Activated naive CD8-positive, alpha-beta T cell treated with anti-CD3 and anti-CD28 coated beads, Interleukin-2, amount 10 ng/mL, durations not matched to agents 7 days and 5 days (primary cell): Measurements from ENCODE around the gene NFIX. TPM values are rescaled to one million over a fixed set of nuclear protein-coding genes. Genes with fewer than 3 reads are reported as not detected.

ENCODE experiments used
- ATAC-seq: fragments of 150-1000 bp; cut with Tn5 transposase; one replicate; pipeline ENCODE4 v1.10.0; 2021; ENCODE audit warnings: low read depth, moderate library complexity
- POLR2A ChIA-PET: fragments of 350-600 bp; sonication (Branson Sonifier 250); formaldehyde crosslinking; loops from one replicate; lab custom pipeline; 2021; ENCODE audit warnings: antibody characterized with exemption; lab: Charles Lee
- DNase-seq: peaks from one replicate; pipeline ENCODE4 v3.0.0; 2021
- H3K27ac Mint-ChIP-seq: one replicate; pipeline ENCODE4 v1.8.0; 2022; ENCODE audit warnings: mild to moderate bottlenecking, mixed read lengths
- H3K27me3 Mint-ChIP-seq: one replicate; pipeline ENCODE4 v1.8.0; 2022; ENCODE audit warnings: mild to moderate bottlenecking, moderate library complexity, mixed read lengths
- H3K36me3 Mint-ChIP-seq: one replicate; pipeline ENCODE4 v1.8.0; 2021; ENCODE audit warnings: mild to moderate bottlenecking, mixed read lengths
- H3K4me1 Mint-ChIP-seq: one replicate; pipeline ENCODE4 v1.8.0; 2021; ENCODE audit warnings: mixed read lengths
- H3K4me3 Mint-ChIP-seq: one replicate; pipeline ENCODE4 v1.8.0; 2022; ENCODE audit warnings: mild to moderate bottlenecking, moderate library complexity, mixed read lengths
- H3K9me3 Mint-ChIP-seq: one replicate; pipeline ENCODE4 v1.8.0; 2021; ENCODE audit warnings: mixed read lengths
- total RNA-seq, 2 experiments: library from RNA; stranded (reverse); gene quantifications; one replicate each; pipeline ENCODE4 v1.2.3, GENCODE V29; 2021

The NFIX gene
- total RNA-seq, 2 experiments from 2014 or later = 1.5 to 2.5 TPM

- POLR2A ChIA-PET = interaction anchor here (0.6 kb wide), 1 partner anchor 118 kb away, joined by 4 read pairs; no protein-coding TSS in a partner anchor
- Mint-ChIP-seq H3K4me3 (no peak overlapping the region), H3K27me3 (peaks cover 44% of the 10 kb centered on the region), H3K36me3 (peaks cover under 1% of the 10 kb centered on the region), H3K4me1 (peaks cover 16% of the 10 kb centered on the region), H3K27ac (no peak overlapping the region), H3K9me3 (no peaks in the 10 kb centered on the region)
- DNase-seq (no peak), ATAC-seq (no peak)
Measured at GRCh38 chr19:13094771-13095392, 99.6 kb downstream of the NFIX start.

- peaks cover 2% of the 10 kb centered on the region for H3K9me3 Mint-ChIP-seq
- no peak for ATAC-seq
- H3K36me3 Mint-ChIP-seq = peaks cover 4% of the 10 kb centered on the region
- H3K4me1 Mint-ChIP-seq = peaks cover 21% of the 10 kb centered on the region
- H3K4me3 Mint-ChIP-seq = no peak overlapping the region
- DNase-seq = no peak
- no peak overlapping the region for H3K27ac Mint-ChIP-seq
- POLR2A ChIA-PET = interaction anchor here (0.5 to 0.6 kb wide), 3 partner anchors 70 to 119 kb away, joined by 3 to 4 read pairs (median 3); no protein-coding TSS in a partner anchor
- peaks cover 44% of the 10 kb centered on the region for H3K27me3 Mint-ChIP-seq
Measured at GRCh38 chr19:13095393-13095784, 100.1 kb downstream of the NFIX start.

- peaks cover 22% of the 10 kb centered on the region for H3K4me1 Mint-ChIP-seq
- POLR2A ChIA-PET = interaction anchor here (0.5 to 1.0 kb wide), 4 partner anchors 54 to 350 kb away, joined by 3 to 5 read pairs (median 3); partner anchors contain the start of genes IER2 and STX10
- H3K9me3 Mint-ChIP-seq = peaks cover 2% of the 10 kb centered on the region
- H3K36me3 Mint-ChIP-seq = peaks cover 4% of the 10 kb centered on the region
- DNase-seq (no peak), ATAC-seq (no peak)
- peaks cover 44% of the 10 kb centered on the region for H3K27me3 Mint-ChIP-seq
- H3K27ac Mint-ChIP-seq = peak overlapping the region; percentile 4
- peak overlapping the region; percentile 8 for H3K4me3 Mint-ChIP-seq
Measured at GRCh38 chr19:13095934-13096927, 101.0 kb downstream of the NFIX start.

GRCh38 chr19:13097033-13097462 is 101.8 kb downstream of the NFIX start:
- ATAC-seq = no peak
- Mint-ChIP-seq H3K4me1 (peaks cover 28% of the 10 kb centered on the region), H3K27ac (no peak overlapping the region), H3K4me3 (peak overlapping the region; percentile 4), H3K27me3 (peaks cover 44% of the 10 kb centered on the region), H3K36me3 (peaks cover 4% of the 10 kb centered on the region), H3K9me3 (peaks cover 2% of the 10 kb centered on the region)
- no peak for DNase-seq
- POLR2A ChIA-PET = interaction anchor here (1.0 kb wide), 1 partner anchor 53 kb away, joined by 3 read pairs; the partner anchor contains the start of genes IER2 and STX10

DNA sequence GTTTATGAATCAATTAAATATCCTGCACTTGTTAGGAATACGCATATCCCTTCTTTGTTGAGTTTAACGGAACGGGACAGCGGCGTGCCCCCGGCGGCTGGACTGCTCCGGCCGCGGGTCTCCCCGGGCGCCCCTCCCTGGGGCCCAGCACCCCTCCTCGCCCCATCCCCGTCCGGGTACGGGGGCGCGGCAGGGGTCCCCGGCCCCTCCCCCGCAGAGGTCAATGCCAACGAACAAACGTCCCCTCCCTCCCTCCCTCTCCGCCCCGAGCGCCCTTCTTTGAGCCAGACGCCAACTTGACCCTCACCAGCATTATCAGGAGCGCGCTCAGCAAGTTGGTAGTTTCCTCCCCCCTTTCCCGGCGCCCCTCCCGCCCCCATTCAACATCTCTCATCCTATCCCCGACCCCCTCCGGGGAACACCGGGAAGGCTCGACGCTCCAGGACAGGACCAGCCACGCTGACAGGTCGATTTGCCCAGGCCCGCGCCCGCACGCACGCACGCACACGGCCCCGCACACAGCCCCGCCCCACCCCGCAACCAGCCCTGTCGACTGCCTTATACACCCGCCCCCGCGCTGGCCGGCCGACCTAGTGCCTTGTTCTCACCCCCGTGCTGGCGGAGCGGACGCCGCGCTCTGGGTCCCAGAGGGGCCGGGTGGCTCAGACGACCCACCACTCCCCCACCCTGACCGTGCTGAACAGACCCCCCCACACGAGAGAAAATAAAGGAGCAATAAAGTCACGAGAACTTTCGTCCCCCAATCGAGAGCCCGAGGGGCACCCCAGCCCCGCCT is 102.4 kb downstream of the NFIX start:
- Mint-ChIP-seq H3K4me3 (peak overlapping the region; percentile 22), H3K27ac (no peak overlapping the region), H3K27me3 (peaks cover 44% of the 10 kb centered on the region), H3K9me3 (peaks cover 2% of the 10 kb centered on the region), H3K4me1 (peaks cover 28% of the 10 kb centered on the region), H3K36me3 (peaks cover 4% of the 10 kb centered on the region)
- no peak for DNase-seq
- no peak for ATAC-seq
- POLR2A ChIA-PET = interaction anchor here (1.0 kb wide), 1 partner anchor 53 kb away, joined by 3 read pairs; the partner anchor contains the start of genes IER2 and STX10

GRCh38 chr19:13098277-13099072 is 103.2 kb downstream of the NFIX start:
- H3K27ac Mint-ChIP-seq = peak overlapping the region; percentile 26
- peak overlapping the region; percentile 73 for H3K4me3 Mint-ChIP-seq
- H3K4me1 Mint-ChIP-seq = peaks cover 31% of the 10 kb centered on the region
- no peak for ATAC-seq
- DNase-seq = no peak
- H3K27me3 Mint-ChIP-seq = peaks cover 44% of the 10 kb centered on the region
- H3K36me3 Mint-ChIP-seq = peaks cover 4% of the 10 kb centered on the region
- H3K9me3 Mint-ChIP-seq = peaks cover 2% of the 10 kb centered on the region
- POLR2A ChIA-PET = no interaction called here

GRCh38 chr19:13099073-13099999 is 104.1 kb downstream of the NFIX start:
- Mint-ChIP-seq H3K9me3 (peaks cover 2% of the 10 kb centered on the region), H3K4me3 (peak overlapping the region; percentile 73), H3K36me3 (peaks cover 4% of the 10 kb centered on the region), H3K4me1 (peaks cover 31% of the 10 kb centered on the region), H3K27me3 (peaks cover 40% of the 10 kb centered on the region), H3K27ac (peak overlapping the region; percentile 94)
- ATAC-seq = peak; percentile 57
- peak; percentile 80 for DNase-seq
- POLR2A ChIA-PET = interaction anchor here (0.5 to 1.9 kb wide), 8 partner anchors 18 to 1300 kb away, joined by 3 to 6 read pairs (median 3); no protein-coding TSS in a partner anchor

- Mint-ChIP-seq H3K27me3 (peaks cover 33% of the 10 kb centered on the region), H3K9me3 (peaks cover 2% of the 10 kb centered on the region), H3K4me1 (peaks cover 31% of the 10 kb centered on the region)
Measured at GRCh38 chr19:13100031-13100588, 104.8 kb downstream of the NFIX start.

GRCh38 chr19:13100841-13101589 is 105.7 kb downstream of the NFIX start:
- H3K36me3 Mint-ChIP-seq = peaks cover 4% of the 10 kb centered on the region
- ATAC-seq (no peak), DNase-seq (no peak)
- peaks cover 2% of the 10 kb centered on the region for H3K9me3 Mint-ChIP-seq
- no peak overlapping the region for H3K27ac Mint-ChIP-seq
- no peak overlapping the region for H3K4me3 Mint-ChIP-seq
- peaks cover 31% of the 10 kb centered on the region for H3K4me1 Mint-ChIP-seq
- POLR2A ChIA-PET = interaction anchor here (0.6 to 1.9 kb wide), 6 partner anchors 52 to 216 kb away, joined by 3 to 7 read pairs (median 3); no protein-coding TSS in a partner anchor
- peaks cover 25% of the 10 kb centered on the region for H3K27me3 Mint-ChIP-seq

More at GRCh38 chr19:13100031-13100588, 104.8 kb downstream of the NFIX start:
- ATAC-seq (peak; percentile 54), DNase-seq (peak; percentile 82)
- H3K4me3 Mint-ChIP-seq = peak overlapping the region; percentile 72
- POLR2A ChIA-PET = interaction anchor here (0.6 to 1.9 kb wide), 8 partner anchors 18 to 496 kb away, joined by 3 to 7 read pairs (median 3); no protein-coding TSS in a partner anchor
- H3K36me3 Mint-ChIP-seq = peaks cover 4% of the 10 kb centered on the region
- peak overlapping the region; percentile 94 for H3K27ac Mint-ChIP-seq
